GOT3 (cell line): Measurements from ENCODE around the gene CCDC102B.
A peak's percentile ranks its signal among the peaks of the same experiment; 100 is the strongest.
"Not testable (repeated sequence)": the region's sequence is repeated elsewhere in the genome, so short reads cannot be mapped to it uniquely, and the experiment has no call there.

Experiments used
- DNase-seq: peaks from one replicate; lab custom pipeline; 2025; ENCODE audit warnings: mixed read lengths; lab: John Stamatoyannopoulos, UW

CCDC102B gene

GRCh38 chr18:68797871-68798270 lies at the start of gene CCDC102B:
Gene CCDC102B, plus strand, starts transcription at chr18:68798080. Its CDS starts 38,684 bp downstream, at chr18:68836764.
- no peak for DNase-seq

- DNase-seq = no peak
Measured at GRCh38 chr18:68757126-68757525, 40.8 kb upstream of the CCDC102B start.

GRCh38 chr18:68759308-68759707 lies 38.6 kb upstream of the CCDC102B start:
- no peak for DNase-seq

GRCh38 chr18:68763083-68763482 lies 34.8 kb upstream of the CCDC102B start:
- DNase-seq = peak; percentile 0

- no peak for DNase-seq
Measured at GRCh38 chr18:68764016-68764415, 33.9 kb upstream of the CCDC102B start.

- DNase-seq = no peak
Measured at GRCh38 chr18:68766433-68766832, 31.4 kb upstream of the CCDC102B start.

GRCh38 chr18:68769461-68769860 lies 28.4 kb upstream of the CCDC102B start:
- DNase-seq = no peak

GRCh38 chr18:68772268-68772667 lies 25.6 kb upstream of the CCDC102B start:
- DNase-seq = no peak

GRCh38 chr18:68778280-68778886 lies 19.5 kb upstream of the CCDC102B start:
- no peak for DNase-seq

- DNase-seq = no peak
Measured at GRCh38 chr18:68779169-68779568, 18.7 kb upstream of the CCDC102B start.

- no peak for DNase-seq
Measured at GRCh38 chr18:68780802-68781635, 16.9 kb upstream of the CCDC102B start.

- no peak for DNase-seq
Measured at GRCh38 chr18:68783506-68783905, 14.4 kb upstream of the CCDC102B start.

GRCh38 chr18:68784071-68784470 lies 13.8 kb upstream of the CCDC102B start:
- no peak for DNase-seq

- DNase-seq = not testable (repeated sequence)
Measured at GRCh38 chr18:68790290-68790689, 7.6 kb upstream of the CCDC102B start.

GRCh38 chr18:68791801-68792200 lies 6.1 kb upstream of the CCDC102B start:
- DNase-seq = no peak

- DNase-seq = no peak
Measured at GRCh38 chr18:68793951-68794350, 3.9 kb upstream of the CCDC102B start.

- DNase-seq = no peak
Measured at GRCh38 chr18:68796936-68797690, 767 bp upstream of the CCDC102B start.

GRCh38 chr18:68800075-68800474 lies 2.2 kb downstream of the CCDC102B start:
- DNase-seq = no peak

- DNase-seq = no peak
Measured at GRCh38 chr18:68803356-68803755, 5.5 kb downstream of the CCDC102B start.

GRCh38 chr18:68817584-68817983 lies 19.7 kb downstream of the CCDC102B start:
- no peak for DNase-seq

GRCh38 chr18:68818584-68818983 lies 20.7 kb downstream of the CCDC102B start:
- no peak for DNase-seq

- no peak for DNase-seq
Measured at GRCh38 chr18:68822926-68823325, 25.0 kb downstream of the CCDC102B start.

GRCh38 chr18:68826121-68826520 lies 28.2 kb downstream of the CCDC102B start:
- DNase-seq = no peak
